ENCODE data around the gene SLC8A2.
"Not testable (repeated sequence)": the region's sequence is repeated elsewhere in the genome, so short reads cannot be mapped to it uniquely, and the experiment has no call there.

The SLC8A2 gene

DNA sequence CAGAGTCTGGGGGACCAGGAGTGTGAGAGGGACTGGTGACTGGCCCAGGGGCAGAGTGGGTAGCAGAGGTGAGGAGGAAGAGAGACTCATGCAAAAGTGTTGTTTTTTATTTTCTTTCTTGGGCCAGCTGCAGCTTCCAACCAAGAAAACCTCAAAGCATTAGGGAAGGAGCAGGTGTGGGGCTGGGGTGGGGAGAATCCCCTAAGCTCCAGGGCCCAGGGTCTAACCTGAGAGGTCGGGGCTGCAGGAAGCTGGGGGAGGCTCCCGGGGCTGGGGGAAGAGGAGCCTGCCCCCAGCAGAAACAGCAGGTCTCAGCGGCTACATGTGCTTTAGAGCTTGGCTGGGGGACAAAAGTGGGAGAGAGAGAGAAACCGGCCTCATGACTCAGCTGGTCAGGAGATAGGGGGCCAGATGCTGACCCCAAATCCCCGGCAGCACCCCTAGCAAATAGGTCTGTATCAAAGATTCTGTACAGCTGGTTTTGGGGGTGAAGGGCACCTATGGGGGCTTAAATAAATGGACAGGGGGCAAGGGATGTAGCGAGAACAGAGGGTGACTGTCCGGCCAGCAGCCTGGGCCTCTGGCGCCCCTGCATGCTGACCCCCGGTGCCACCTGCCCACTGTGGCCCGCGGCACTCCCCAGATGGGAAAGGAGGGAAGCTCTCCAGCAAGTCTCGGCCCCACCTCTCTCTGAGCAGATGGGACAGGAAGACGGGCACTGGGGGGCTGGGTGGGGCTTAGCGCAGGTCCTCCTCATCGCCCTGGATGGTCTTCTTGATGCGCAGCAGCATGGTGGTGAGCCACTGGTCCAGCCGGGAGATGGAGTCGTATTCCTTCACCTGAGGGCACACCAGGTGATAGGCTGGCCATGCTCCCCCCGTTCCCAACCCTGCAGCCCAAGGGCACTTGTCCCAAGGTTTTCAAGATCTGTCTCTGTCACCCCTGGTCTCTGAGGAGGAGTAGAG is 16.1 kb upstream of the SLC8A2 start:
- DNase-seq (ENCODE audit: low spot score), result no peak

DNA sequence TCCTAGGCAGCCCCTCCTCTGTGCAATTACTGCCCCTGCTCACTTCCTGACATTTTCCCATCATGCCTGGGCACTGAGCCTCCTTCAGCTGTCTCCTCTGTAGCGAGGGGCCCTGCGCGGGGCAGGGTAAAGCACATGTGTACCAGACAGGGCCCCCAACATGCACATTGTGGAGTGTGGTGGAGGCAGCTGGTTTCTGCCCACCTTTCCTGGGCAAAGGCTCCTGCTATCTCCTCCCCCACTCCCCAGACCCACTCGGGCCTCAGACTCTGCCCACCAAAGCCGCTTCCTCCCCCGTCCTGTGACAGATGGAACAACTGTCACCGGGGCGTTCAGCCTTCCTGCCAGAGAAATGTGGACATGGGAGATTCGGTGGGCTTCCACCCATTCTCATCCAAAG is 15.2 kb upstream of the SLC8A2 start:
- no peak for DNase-seq (ENCODE audit: low spot score)

DNA sequence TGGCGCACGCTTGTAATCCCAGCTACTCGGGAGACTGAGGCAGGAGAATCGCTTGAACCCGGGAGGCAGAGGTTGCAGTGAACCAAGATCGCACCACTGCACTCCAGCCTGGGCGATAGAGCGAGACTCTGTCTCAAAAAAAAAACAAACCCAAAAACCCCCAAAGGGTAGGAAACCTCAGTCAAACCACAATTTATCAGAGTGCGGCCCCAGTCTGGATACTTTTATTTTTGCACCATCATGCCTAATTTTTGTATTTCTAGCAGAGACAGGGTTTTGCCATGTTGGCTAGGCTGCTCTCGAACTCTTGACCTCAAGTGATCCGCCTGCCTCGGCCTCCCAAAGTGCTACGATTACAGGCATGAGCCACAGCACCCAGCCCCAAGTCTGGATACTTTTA is 14.5 kb upstream of the SLC8A2 start:
- DNase-seq (ENCODE audit: low spot score), result not testable (repeated sequence)

DNA sequence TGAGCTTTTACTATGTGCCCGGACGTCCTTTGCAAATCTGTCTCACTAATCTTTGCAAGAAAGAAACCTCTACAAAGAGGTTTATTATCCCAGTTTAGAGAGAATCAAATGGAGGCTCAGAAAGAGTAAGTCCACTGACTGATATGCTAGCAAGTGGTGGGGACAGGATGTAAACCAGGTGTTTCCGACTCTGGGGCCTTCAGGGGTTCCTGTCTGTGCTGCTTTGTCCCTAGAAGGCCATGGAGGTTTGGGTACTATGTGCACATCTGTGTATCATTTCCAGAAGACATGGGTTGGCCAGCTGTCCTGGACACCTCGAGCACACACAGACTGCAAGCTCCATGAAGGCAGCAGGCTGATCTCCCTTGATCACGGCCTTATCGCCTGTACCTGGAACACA is 13.5 kb upstream of the SLC8A2 start:
- no peak for DNase-seq (ENCODE audit: low spot score)

DNA sequence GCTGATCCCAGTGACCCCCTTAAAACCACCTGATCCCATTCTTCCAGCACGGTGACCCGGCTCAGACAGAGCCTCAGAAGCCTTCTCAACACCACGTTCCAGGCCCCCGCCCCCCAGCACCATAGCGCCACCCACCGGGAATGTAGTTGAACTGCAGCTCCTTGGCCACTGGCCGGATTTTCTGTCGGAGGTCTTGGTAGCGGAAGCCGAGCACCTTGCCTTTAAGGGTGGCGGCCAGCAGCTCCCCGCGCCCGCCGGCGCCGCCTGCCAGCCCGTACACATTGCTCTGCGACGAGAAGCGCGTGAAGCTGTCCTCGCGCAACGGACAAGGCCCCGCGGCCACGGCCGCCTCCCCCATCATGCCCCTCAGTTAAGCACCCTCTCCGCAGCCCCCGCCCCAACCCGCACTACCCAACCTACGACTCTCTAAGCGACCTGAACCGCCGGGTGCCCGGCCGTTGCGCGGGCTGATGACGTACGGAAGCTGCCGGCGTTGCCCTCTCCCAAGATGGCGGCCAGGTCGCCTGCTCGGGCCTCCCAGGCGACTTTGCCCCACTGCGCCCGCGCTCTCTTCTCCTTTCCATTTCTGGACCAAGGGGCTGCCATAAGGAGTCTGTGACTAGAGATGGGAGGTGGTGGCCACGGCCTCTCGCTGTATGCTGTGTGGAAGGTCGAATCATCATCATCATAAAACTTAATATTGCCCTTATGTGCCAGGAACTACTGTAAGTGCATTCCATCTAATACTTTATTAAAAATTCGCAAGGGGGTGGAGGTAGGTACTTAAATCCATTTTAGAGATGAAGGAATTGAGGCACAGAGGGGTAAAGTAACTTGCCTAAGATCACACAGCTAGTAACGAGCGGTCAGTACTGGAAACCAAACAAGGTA is 12.4 kb upstream of the SLC8A2 start, which contains the start of gene KPTN:
TSS of gene KPTN (minus strand) at position 420 of the 891 bp plus-strand sequence. CDS start at position 361, 59 bp downstream.
- peak; percentile 96 for DNase-seq (ENCODE audit: low spot score)

DNA sequence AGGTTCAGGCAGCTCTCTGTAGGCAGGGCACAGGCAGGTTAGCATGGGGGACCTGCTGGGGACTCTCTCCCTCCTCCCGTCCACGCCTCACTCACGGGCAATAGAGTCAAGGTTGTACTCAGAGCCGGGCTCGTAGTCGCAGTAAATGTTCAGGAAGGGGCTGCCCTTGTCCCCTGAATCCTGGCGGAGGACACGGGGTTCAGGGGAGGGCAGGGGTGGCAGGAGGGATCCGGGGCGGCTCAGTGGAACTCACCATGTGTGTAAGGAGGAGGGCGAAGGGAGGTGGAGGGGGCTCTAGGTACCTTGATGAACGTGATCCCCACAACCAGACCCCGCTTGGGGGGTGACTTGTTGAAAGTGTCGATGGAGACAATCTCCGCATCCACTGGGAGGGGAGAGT is 11.5 kb upstream of the SLC8A2 start:
- DNase-seq (ENCODE audit: low spot score), result no peak

DNA sequence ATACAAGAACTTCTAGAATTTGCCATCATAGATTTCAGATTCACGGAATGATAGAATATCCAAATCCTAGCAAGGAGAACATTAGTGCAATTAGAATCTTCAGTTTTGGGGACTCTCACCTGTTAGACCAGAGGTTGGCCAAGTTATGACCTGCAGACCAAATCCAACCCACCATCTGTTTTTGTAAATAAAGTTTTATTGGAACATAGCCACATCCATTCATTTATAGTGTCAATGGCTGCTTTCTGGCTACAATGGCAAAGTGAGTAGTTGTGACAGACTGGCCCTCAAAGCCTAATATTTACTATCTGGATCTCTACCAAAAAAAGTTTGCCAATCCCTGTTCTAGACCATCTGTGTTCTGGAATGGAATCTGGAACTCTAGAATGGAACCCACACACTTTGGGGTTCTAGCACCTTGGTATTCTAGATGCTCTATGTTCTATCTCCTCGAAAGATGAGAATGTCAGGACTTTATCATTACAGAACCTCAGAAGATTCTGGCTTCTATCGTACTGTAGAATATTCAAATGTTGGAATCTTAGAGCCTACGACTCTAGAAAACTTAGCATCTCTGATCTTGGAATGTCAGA is 9.9 kb upstream of the SLC8A2 start:
- no peak for DNase-seq (ENCODE audit: low spot score)

DNA sequence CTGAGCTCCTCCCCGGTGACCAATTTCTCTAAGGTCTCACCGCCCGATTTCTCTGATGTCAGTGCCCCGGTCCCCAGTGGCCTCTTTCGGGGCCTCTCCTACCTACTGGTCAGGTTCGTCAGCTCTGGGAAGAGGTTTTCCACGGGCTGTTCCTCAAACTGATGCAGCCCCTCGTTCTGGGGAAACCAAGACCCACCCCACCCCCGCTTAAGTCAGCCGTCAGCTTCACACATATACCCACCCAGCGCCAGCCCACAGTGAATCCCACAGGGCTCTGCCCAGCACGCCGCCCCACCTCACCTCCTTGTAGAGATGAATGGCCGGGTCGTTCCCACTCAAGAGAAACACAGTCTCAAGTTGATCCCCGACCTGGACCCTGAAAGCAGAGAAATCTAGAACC is 9.0 kb upstream of the SLC8A2 start:
- no peak for DNase-seq (ENCODE audit: low spot score)

DNA sequence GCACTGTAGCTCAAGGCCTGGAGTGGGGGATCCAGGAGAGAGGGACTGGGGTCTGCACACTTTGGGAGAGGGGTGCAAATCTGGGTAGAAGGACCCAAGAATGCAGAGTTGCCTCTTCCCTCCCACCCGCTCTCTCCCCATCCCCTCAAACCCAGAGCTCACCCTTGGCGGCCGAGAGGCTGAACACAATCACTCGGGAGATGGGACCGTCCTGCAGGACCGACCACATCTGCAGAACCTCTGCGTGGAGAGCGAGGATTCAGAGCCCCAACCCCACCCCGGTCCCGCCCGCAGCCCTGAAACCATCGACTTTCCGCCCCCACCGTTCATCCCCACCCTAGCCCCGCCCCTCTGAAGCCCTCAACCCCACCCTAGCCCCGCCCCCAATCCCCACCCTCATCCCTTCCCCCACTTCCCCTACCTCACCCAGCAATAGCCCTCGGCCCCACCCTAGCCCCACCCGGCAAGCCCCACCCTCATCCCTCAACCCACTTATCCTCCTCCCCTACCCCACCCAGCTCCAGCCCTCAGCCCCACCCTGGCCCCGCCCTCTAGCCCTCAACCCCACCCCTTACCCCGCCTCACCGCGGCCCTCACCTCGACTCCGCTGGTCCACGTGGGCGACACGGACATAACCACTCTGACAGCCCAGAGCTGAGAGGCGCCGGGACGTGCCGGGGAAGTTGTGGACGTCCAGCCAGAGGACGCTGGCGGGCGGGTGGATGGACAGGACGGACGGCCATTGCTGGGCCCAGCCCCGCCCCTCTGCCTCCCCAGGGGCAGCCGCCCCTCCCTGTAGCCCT is 8.2 kb upstream of the SLC8A2 start:
- DNase-seq (ENCODE audit: low spot score), result peak; percentile 13

DNA sequence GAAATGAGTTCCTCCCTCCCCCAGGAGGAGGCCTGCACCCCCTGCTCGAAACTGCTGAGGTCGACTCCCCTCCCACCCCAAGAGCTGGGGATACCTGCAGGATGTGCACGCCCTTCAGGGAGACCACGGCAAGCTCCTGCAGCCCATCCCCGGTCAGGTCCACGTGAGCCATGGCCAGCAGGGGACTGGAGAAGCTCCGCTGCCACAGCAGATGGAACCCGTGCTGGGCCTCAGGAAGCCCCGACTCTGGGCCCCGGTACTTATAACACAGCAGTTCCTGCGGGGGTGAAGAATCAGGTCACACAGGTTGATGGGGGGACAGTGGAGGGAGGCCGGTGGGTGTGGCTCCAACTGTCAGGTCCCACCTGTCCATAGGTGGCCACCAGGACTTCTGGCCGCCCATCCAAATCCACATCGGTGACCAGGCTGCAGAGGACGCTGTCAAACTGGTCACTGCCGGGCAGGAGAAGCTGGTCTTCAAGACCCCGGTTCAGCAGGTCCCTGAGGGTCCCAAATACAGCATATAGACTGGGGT is 4.8 kb upstream of the SLC8A2 start:
- DNase-seq (ENCODE audit: low spot score), result no peak

DNA sequence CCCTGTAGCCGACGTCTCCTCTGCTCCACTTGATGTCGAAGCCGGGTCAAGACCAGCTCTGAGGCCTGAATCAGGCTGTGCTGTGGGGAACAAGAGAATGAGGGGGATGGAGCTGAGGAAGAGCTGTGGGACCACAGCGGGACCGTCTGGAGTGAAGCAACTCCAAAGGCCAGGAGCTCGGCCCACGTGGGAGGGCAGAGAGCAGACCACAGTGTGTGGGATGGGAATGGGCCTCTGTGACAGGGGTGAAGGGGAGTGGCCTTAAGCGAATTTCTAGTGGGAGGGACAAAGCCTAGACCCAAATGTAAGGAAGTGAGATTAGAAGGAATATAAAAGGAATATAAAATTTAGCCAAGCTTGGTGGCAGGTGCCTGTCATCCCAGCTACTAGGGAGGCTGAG is 3.8 kb upstream of the SLC8A2 start:
- no peak for DNase-seq (ENCODE audit: low spot score)

DNA sequence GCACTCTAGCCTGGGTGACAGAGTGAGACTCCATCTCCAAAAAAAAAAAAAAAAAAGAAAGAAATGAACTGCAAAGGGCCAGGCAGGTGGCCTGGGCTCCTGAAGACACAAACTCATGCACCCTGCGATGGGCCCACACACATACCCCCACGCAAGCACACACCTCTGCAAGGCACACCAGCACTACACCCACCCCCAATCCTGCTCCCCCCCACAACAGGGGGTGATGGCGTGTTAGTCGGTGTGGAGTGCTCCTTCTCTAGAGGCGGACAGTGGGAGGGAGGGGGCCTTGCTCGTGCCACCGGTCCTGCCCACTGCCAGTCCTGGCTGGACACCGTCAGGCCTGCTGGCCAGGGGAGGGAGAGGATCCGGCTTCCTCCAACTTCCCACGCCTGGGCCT is 1.6 kb upstream of the SLC8A2 start:
- DNase-seq (ENCODE audit: low spot score), result no peak

DNA sequence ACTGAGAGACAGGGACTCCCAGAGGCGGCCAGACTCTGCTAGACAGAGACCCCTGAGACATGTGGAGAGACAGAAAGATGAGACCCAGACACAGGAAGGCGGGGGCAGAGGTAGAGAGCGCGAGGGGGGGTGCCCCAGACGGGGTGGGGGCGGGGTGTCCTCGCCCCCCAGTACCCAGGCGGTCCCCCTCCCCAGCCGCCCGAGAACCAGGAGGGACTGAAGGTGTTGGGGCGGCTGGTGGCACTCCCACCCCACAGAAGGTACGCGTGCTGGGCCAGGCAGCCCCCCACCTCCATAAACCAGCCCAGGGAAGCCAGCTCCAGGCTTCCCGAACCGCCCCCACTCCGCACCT is 336 bp downstream of the SLC8A2 start:
- DNase-seq (ENCODE audit: low spot score), result no peak

DNA sequence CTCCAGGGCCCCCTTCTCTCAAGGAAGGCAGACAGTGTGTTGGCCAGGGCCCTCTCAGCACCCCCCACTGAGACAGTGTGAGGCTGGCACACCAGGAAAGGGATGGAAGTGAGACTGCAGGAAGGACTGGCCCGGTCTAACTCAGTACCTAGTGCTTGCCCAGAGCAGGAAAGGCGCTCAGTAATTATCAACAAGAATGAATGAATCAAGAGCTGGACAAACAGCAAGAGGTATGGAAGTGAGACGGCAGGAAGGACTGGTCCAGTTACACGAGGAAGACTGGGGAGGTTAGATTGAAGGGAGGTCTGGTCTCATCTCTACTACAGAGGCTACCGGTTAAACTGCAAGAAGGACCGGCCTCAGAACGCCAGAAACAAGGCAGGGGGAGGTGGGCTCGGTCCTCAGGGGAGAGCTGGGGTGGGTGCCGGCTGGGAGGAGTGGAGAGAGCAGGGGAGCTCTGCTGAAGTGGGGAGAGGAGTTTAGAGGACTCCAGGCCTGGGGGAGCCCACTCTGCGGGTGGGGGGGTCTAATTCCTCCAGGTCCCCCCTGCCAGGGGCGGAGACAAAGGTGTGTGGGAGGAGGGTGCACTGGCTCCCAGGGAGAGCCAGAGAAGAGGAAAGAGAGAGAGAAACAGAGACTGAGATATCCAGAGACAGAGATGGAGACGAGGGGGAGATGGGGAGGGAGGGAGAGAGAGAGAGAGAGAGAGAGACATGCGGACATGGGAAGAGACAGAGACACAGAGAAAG is 1.1 kb downstream of the SLC8A2 start:
- no peak for DNase-seq (ENCODE audit: low spot score)

DNA sequence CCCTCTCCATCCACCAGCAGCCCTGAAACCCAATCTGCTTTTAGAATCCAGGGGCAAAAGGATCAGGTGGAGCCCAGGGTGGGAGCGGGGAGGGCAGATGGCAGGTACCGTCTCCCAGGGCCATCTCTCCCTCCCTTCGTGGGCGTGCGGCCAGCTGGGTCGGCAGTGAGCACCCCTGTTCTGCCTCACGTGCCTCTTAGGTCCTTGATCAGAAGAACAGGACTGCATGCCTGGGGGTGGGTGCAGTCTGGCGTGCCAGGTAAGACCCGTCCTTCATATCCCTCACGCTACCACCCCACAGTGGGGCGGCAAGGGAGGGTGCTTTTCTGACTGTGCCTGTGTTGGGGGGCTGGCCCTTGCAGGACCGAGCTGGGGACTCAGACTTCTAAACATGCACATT is 2.0 kb downstream of the SLC8A2 start:
- no peak for DNase-seq (ENCODE audit: low spot score)

DNA sequence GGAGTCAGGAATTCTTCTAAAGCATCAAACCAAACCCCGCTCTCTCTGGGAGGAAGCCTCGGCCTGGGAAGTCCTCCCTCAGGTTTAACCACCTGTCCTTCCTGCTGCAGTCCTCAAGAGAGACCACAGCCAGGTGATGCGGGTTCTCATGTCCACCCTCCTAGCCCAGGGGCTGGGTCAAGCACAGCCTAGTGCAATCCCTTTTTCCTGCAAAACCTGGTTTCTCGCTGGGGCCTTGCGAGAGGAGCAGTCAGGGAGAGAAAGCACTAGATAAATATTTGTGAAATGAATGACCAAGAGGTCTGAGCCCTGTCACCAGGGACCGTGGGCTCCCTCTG is 2.4 kb downstream of the SLC8A2 start:
- DNase-seq (ENCODE audit: low spot score), result no peak

DNA sequence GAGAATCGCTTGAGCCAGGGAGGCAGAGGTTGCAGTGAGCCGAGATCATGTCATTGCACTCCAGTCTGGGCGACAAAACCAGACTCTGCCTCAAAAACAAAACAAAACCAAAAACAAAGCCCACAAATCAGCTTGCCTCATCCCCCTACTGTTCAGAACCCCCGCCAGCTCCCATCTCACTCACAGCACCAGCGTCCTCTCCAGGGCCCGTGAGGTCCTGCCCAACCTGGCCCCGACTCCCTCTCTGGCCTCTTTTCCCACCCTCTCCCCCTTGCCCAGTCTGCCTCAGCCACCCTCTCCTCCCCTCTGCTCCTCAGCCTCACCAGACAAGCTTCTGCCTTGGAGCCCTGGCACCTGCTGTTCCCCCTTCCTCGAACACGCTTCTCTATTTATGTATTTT is 3.8 kb downstream of the SLC8A2 start:
- no peak for DNase-seq (ENCODE audit: low spot score)

DNA sequence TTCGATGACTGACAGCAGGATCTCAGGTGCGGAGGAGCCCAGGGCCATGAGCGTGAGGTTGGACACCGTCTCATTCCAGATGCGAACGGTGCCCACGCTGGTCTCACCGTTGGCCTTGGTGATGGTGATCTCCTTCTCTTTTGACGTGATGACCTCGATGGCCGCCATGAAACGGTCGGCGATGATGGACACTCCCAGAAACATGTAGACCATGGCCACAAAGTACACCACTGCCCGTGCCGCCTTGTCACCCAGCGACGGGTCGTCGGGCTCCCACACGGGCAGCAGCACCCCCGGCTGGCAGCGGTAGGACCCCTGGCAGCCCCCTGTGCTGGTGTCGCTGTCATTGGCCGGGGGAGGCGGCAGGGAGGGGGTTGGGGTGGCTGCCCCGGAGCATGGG is 5.7 kb downstream of the SLC8A2 start:
- DNase-seq (ENCODE audit: low spot score), result no peak

DNA sequence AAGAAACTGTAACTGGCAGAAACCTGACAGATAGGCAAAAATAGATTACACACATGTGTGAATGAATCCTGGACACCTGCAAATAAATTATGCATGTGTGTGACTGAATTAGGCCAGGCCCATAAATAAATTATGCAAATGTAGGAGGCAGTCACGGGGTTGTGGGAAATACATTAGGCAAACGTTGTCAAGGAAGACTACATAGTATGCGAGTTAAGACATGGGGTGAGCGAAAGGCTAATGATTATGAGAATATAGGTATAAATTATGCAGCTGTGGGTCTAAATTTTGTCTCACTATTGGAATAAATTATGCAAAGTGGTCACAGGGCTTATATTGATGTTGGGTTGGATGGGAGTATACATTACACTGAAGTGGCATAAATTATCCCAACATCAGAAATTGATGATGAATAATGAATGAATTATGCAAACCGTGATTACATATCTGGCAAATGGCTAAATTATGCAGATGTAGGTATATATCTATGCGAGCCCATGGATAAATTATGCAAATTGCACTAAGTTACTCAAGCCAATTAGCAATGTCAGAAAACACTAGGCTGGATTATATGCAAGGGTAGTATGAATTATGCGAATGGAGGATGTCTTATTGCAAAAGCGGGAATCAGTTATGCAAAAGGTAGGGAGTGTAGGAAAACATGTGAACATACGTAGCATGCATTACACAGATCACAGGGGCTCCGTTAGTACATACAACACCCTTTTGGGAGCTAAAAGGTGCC is 6.8 kb downstream of the SLC8A2 start:
- no peak for DNase-seq (ENCODE audit: low spot score)

DNA sequence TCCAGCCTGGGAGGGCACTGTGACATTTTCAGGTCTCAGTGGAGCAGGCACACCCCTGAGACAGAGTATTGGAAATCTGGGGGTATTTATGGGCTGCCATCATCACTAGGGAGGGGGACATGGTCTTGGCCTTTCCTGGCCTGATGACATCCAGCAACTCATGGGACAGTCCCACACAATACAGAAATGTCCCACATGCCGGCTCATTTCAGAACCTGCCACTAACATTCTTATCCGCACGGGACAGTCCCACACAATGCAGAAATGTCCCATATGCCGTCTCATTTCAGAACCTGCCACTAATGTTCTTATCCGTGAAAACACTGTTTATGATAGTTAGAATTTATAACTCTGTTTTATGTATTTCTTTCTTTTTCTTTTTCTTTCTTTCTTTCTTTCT is 9.8 kb downstream of the SLC8A2 start:
- DNase-seq (ENCODE audit: low spot score), result no peak
